CD4-positive, alpha-beta T cell treated with Interleukin-6 at 100 ng/mL for 8 hours (primary cell): ENCODE data around the gene VDR.
"Not testable (repeated sequence)": the region's sequence is repeated elsewhere in the genome, so short reads cannot be mapped to it uniquely, and the experiment has no call there.

Source experiments
- DNase-seq: peaks from one replicate; pipeline ENCODE4 v3.0.0-alpha.2; 2020; ENCODE audit warnings: mixed read lengths, low spot score

Gene VDR

GRCh38 chr12:47828008-47828975 is 76.5 kb downstream of the VDR start:
- DNase-seq: no peak

- no peak for DNase-seq
These were observed 79.6 kb downstream of the VDR start for GRCh38 chr12:47825173-47825639.

- DNase-seq: no peak
These were observed 80.2 kb downstream of the VDR start for GRCh38 chr12:47824635-47825034.

GRCh38 chr12:47824198-47824597 is 80.6 kb downstream of the VDR start:
- peak; percentile 74 for DNase-seq

GRCh38 chr12:47823422-47824086 is 81.2 kb downstream of the VDR start:
- DNase-seq: no peak

GRCh38 chr12:47822863-47823262 is 81.9 kb downstream of the VDR start:
- no peak for DNase-seq

GRCh38 chr12:47822401-47822800 is 82.4 kb downstream of the VDR start:
- no peak for DNase-seq

- no peak for DNase-seq
These were observed 83.5 kb downstream of the VDR start for GRCh38 chr12:47821346-47821706.

- no peak for DNase-seq
These were observed 84.0 kb downstream of the VDR start for GRCh38 chr12:47820631-47821345.

- DNase-seq: peak; percentile 80
These were observed 84.7 kb downstream of the VDR start, which contains the start of gene HDAC7 for GRCh38 chr12:47819896-47820630. TSS of gene HDAC7 (minus strand) at chr12:47819903. CDS start at chr12:47819785, 118 bp downstream.

- peak; percentile 41 for DNase-seq
These were observed 85.5 kb downstream of the VDR start for GRCh38 chr12:47819138-47819895.

- no peak for DNase-seq
These were observed 86.2 kb downstream of the VDR start for GRCh38 chr12:47818467-47819137.

- no peak for DNase-seq
These were observed 86.8 kb downstream of the VDR start for GRCh38 chr12:47818007-47818376.

GRCh38 chr12:47817272-47818006 is 87.4 kb downstream of the VDR start:
- DNase-seq: no peak

GRCh38 chr12:47816403-47817271 is 88.2 kb downstream of the VDR start:
- no peak for DNase-seq

GRCh38 chr12:47815447-47815846 is 89.3 kb downstream of the VDR start:
- DNase-seq: not testable (repeated sequence)

GRCh38 chr12:47814539-47815170 is 90.1 kb downstream of the VDR start:
- DNase-seq: no peak

- DNase-seq: no peak
These were observed 91.1 kb downstream of the VDR start for GRCh38 chr12:47813511-47814196.
